ENCODE measurements around the gene FAM180B.
"Not testable (repeated sequence)": the region's sequence is repeated elsewhere in the genome, so short reads cannot be mapped to it uniquely, and the experiment has no call there.

FAM180B gene

GRCh38 chr11:47611348-47611794 is 24.9 kb downstream of the FAM180B start:
- H3K27me3 ChIP-seq (ENCODE audit: control insufficient read depth in 2 of 2, insufficient read depth in 2 of 2, low read length in 2 of 2): no peaks in the 10 kb centered on the region
- no peaks in the 10 kb centered on the region for H3K9me3 ChIP-seq (ENCODE audit: control insufficient read depth in 2 of 2, low read length in 2 of 2)
- no peak overlapping the region for H3K9ac ChIP-seq (ENCODE audit: low read depth in 1 of 2, low read length in 2 of 2)
- H3K4me1 ChIP-seq (ENCODE audit: control insufficient read depth in 2 of 2, insufficient read depth in 2 of 2, low read length in 2 of 2): no peaks in the 10 kb centered on the region
- no peak overlapping the region for H3K27ac ChIP-seq (ENCODE audit: low read depth in 2 of 2, low read length in 2 of 2)
- H3K36me3 ChIP-seq (ENCODE audit: control insufficient read depth in 2 of 2, insufficient read depth in 2 of 2, low read length in 2 of 2): peaks cover 0 to 4% of the 10 kb centered on the region in 2 donors
- no peak overlapping the region for H3K4me3 ChIP-seq (ENCODE audit: low read length in 2 of 2)

DNA sequence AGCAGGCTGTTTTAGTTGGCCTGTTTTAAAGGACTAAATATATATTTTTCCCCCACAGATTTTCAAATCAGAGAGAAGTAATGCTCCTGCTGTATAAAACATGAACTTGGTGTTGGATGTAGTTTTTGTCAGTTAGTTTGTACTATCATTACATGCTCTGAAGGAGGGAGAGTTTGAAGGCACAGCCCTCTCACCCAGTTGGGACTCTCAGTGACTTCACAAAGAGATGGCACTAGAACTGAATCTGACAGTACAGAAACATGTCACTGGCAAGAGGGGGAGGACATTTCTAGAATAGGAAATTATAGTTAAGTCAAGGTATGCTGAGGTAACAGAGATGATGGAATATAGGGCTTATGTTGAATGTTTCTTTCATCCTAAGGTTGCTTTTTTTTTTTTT is 28.8 kb downstream of the FAM180B start:
- Histone ChIP-seq H3K36me3 (ENCODE audit: control insufficient read depth in 2 of 2, insufficient read depth in 2 of 2, low read length in 2 of 2) (peaks cover 11 to 18% of the 10 kb centered on the region in 2 donors), H3K27me3 (ENCODE audit: control insufficient read depth in 2 of 2, insufficient read depth in 2 of 2, low read length in 2 of 2) (no peaks in the 10 kb centered on the region), H3K9me3 (ENCODE audit: control insufficient read depth in 2 of 2, low read length in 2 of 2) (no peaks in the 10 kb centered on the region), H3K27ac (ENCODE audit: low read depth in 2 of 2, low read length in 2 of 2) (no peak overlapping the region), H3K4me3 (ENCODE audit: low read length in 2 of 2) (no peak overlapping the region), H3K4me1 (ENCODE audit: control insufficient read depth in 2 of 2, insufficient read depth in 2 of 2, low read length in 2 of 2) (no peaks in the 10 kb centered on the region), H3K9ac (ENCODE audit: low read depth in 1 of 2, low read length in 2 of 2) (no peak overlapping the region)

GRCh38 chr11:47616726-47617416 is 30.4 kb downstream of the FAM180B start:
- H3K9me3 ChIP-seq (ENCODE audit: control insufficient read depth in 2 of 2, low read length in 2 of 2): no peaks in the 10 kb centered on the region
- H3K4me1 ChIP-seq (ENCODE audit: control insufficient read depth in 2 of 2, insufficient read depth in 2 of 2, low read length in 2 of 2): no peaks in the 10 kb centered on the region
- H3K9ac ChIP-seq (ENCODE audit: low read depth in 1 of 2, low read length in 2 of 2): no peak overlapping the region
- no peak overlapping the region for H3K27ac ChIP-seq (ENCODE audit: low read depth in 2 of 2, low read length in 2 of 2)
- no peak overlapping the region for H3K4me3 ChIP-seq (ENCODE audit: low read length in 2 of 2)
- H3K27me3 ChIP-seq (ENCODE audit: control insufficient read depth in 2 of 2, insufficient read depth in 2 of 2, low read length in 2 of 2): no peaks in the 10 kb centered on the region
- H3K36me3 ChIP-seq (ENCODE audit: control insufficient read depth in 2 of 2, insufficient read depth in 2 of 2, low read length in 2 of 2): peaks cover 24 to 34% of the 10 kb centered on the region in 2 donors

DNA sequence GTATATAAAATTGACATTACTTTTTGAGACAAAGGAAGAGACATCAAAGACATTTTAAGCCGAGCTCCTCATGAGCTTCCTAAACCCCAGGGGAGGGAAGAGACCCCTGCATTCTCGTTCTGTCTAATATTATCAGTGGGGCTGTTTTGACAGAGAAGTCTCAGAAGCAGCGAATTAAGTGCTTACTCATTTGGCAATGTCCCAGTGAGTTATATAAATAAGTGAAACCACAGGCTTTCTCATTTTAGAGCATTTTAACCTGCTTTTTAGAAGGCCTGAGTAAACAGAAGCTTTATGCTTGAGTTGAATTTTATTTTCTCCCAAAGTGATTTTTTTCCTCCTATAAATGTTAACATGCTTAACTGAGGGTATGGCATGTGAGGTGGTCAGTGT is 30.9 kb downstream of the FAM180B start:
- no peak overlapping the region for H3K27ac ChIP-seq (ENCODE audit: low read depth in 2 of 2, low read length in 2 of 2)
- H3K36me3 ChIP-seq (ENCODE audit: control insufficient read depth in 2 of 2, insufficient read depth in 2 of 2, low read length in 2 of 2): peaks cover 29 to 39% of the 10 kb centered on the region in 2 donors
- no peaks in the 10 kb centered on the region for H3K9me3 ChIP-seq (ENCODE audit: control insufficient read depth in 2 of 2, low read length in 2 of 2)
- no peak overlapping the region for H3K9ac ChIP-seq (ENCODE audit: low read depth in 1 of 2, low read length in 2 of 2)
- H3K27me3 ChIP-seq (ENCODE audit: control insufficient read depth in 2 of 2, insufficient read depth in 2 of 2, low read length in 2 of 2): no peaks in the 10 kb centered on the region
- no peak overlapping the region for H3K4me3 ChIP-seq (ENCODE audit: low read length in 2 of 2)
- H3K4me1 ChIP-seq (ENCODE audit: control insufficient read depth in 2 of 2, insufficient read depth in 2 of 2, low read length in 2 of 2): no peaks in the 10 kb centered on the region

GRCh38 chr11:47620836-47621378 is 34.4 kb downstream of the FAM180B start:
- no peaks in the 10 kb centered on the region for H3K27me3 ChIP-seq (ENCODE audit: control insufficient read depth in 2 of 2, insufficient read depth in 2 of 2, low read length in 2 of 2)
- H3K36me3 ChIP-seq (ENCODE audit: control insufficient read depth in 2 of 2, insufficient read depth in 2 of 2, low read length in 2 of 2): peaks cover 38 to 58% of the 10 kb centered on the region in 2 donors
- no peak overlapping the region for H3K9ac ChIP-seq (ENCODE audit: low read depth in 1 of 2, low read length in 2 of 2)

GRCh38 chr11:47626234-47626633 is 39.8 kb downstream of the FAM180B start:
- peaks cover 45 to 72% of the 10 kb centered on the region in 2 donors for H3K36me3 ChIP-seq (ENCODE audit: control insufficient read depth in 2 of 2, insufficient read depth in 2 of 2, low read length in 2 of 2)
- no peak overlapping the region for H3K27ac ChIP-seq (ENCODE audit: low read depth in 2 of 2, low read length in 2 of 2)
- H3K9ac ChIP-seq (ENCODE audit: low read depth in 1 of 2, low read length in 2 of 2): no peak overlapping the region
- no peaks in the 10 kb centered on the region for H3K9me3 ChIP-seq (ENCODE audit: control insufficient read depth in 2 of 2, low read length in 2 of 2)
- no peak overlapping the region for H3K4me3 ChIP-seq (ENCODE audit: low read length in 2 of 2)
- no peaks in the 10 kb centered on the region for H3K27me3 ChIP-seq (ENCODE audit: control insufficient read depth in 2 of 2, insufficient read depth in 2 of 2, low read length in 2 of 2)
- no peaks in the 10 kb centered on the region for H3K4me1 ChIP-seq (ENCODE audit: control insufficient read depth in 2 of 2, insufficient read depth in 2 of 2, low read length in 2 of 2)

More at GRCh38 chr11:47620836-47621378, 34.4 kb downstream of the FAM180B start:
- Histone ChIP-seq H3K9me3 (ENCODE audit: control insufficient read depth in 2 of 2, low read length in 2 of 2) (no peaks in the 10 kb centered on the region), H3K4me1 (ENCODE audit: control insufficient read depth in 2 of 2, insufficient read depth in 2 of 2, low read length in 2 of 2) (no peaks in the 10 kb centered on the region), H3K27ac (ENCODE audit: low read depth in 2 of 2, low read length in 2 of 2) (no peak overlapping the region), H3K4me3 (ENCODE audit: low read length in 2 of 2) (no peak overlapping the region)

DNA sequence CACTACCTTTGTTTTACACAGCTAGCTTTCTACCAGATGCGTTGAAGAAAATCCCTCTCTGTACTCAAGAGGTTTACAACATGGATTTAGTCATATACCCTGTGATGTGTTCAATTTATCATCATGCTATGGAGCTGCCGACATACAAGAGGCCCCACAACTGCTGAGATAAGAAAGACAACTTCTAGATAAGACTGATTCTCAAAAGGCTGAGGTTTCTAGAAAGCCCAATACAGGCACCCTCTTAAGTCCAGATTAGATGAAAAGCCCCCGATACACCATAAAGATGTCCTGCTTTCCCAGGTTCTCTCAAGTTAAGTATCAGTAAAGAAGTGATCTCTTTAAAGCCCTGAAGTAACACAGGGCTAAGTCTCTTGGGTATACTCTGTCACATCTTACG is 41.5 kb downstream of the FAM180B start:
- H3K4me3 ChIP-seq (ENCODE audit: low read length in 2 of 2): no peak overlapping the region
- no peak overlapping the region for H3K27ac ChIP-seq (ENCODE audit: low read depth in 2 of 2, low read length in 2 of 2)
- no peak overlapping the region for H3K9ac ChIP-seq (ENCODE audit: low read depth in 1 of 2, low read length in 2 of 2)
- no peaks in the 10 kb centered on the region for H3K27me3 ChIP-seq (ENCODE audit: control insufficient read depth in 2 of 2, insufficient read depth in 2 of 2, low read length in 2 of 2)
- H3K36me3 ChIP-seq (ENCODE audit: control insufficient read depth in 2 of 2, insufficient read depth in 2 of 2, low read length in 2 of 2): peaks cover 37 to 57% of the 10 kb centered on the region in 2 donors
- H3K9me3 ChIP-seq (ENCODE audit: control insufficient read depth in 2 of 2, low read length in 2 of 2): no peaks in the 10 kb centered on the region
- no peaks in the 10 kb centered on the region for H3K4me1 ChIP-seq (ENCODE audit: control insufficient read depth in 2 of 2, insufficient read depth in 2 of 2, low read length in 2 of 2)

- H3K36me3 ChIP-seq (ENCODE audit: control insufficient read depth in 2 of 2, insufficient read depth in 2 of 2, low read length in 2 of 2): peaks cover 51 to 54% of the 10 kb centered on the region in 2 donors
- H3K27me3 ChIP-seq (ENCODE audit: control insufficient read depth in 2 of 2, insufficient read depth in 2 of 2, low read length in 2 of 2): no peaks in the 10 kb centered on the region
Observed at GRCh38 chr11:47631473-47631872, 45.0 kb downstream of the FAM180B start.

DNA sequence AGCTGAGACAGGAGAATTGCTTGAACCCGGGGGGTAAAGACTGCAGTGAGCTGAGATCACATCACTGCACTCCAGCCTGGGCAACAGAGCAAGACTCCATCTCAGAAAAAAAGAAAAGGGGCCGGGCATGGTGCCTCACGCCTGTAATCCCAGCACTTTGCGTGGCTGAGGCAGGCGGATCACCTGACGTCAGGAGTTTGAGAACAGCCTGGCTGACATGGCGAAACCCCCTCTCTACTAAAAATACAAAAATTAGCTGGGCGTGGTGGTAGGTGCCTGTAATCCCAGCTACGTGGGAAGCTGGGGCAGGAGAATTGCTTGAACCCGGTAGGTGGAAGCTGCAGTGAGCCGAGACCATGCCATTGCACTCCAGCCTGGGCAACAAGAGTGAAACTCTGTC is 49.9 kb downstream of the FAM180B start:
- H3K9me3 ChIP-seq (ENCODE audit: control insufficient read depth in 2 of 2, low read length in 2 of 2); H3K4me3 ChIP-seq (ENCODE audit: low read length in 2 of 2); H3K27me3 ChIP-seq (ENCODE audit: control insufficient read depth in 2 of 2, insufficient read depth in 2 of 2, low read length in 2 of 2); H3K4me1 ChIP-seq (ENCODE audit: control insufficient read depth in 2 of 2, insufficient read depth in 2 of 2, low read length in 2 of 2); H3K9ac ChIP-seq (ENCODE audit: low read depth in 1 of 2, low read length in 2 of 2); H3K27ac ChIP-seq (ENCODE audit: low read depth in 2 of 2, low read length in 2 of 2): not testable (repeated sequence)
- peaks cover 32 to 33% of the 10 kb centered on the region in 2 donors for H3K36me3 ChIP-seq (ENCODE audit: control insufficient read depth in 2 of 2, insufficient read depth in 2 of 2, low read length in 2 of 2)

More at GRCh38 chr11:47631473-47631872, 45.0 kb downstream of the FAM180B start:
- H3K4me3 ChIP-seq (ENCODE audit: low read length in 2 of 2): no peak overlapping the region
- H3K27ac ChIP-seq (ENCODE audit: low read depth in 2 of 2, low read length in 2 of 2): no peak overlapping the region
- H3K9ac ChIP-seq (ENCODE audit: low read depth in 1 of 2, low read length in 2 of 2): no peak overlapping the region
- H3K4me1 ChIP-seq (ENCODE audit: control insufficient read depth in 2 of 2, insufficient read depth in 2 of 2, low read length in 2 of 2): no peaks in the 10 kb centered on the region
- no peaks in the 10 kb centered on the region for H3K9me3 ChIP-seq (ENCODE audit: control insufficient read depth in 2 of 2, low read length in 2 of 2)

Measured in mucosa of rectum (tissue), 2 donors.